Astrocyte (in vitro differentiated cells and primary cell): Measurements from ENCODE around the gene UBTD1. TPM values are rescaled to one million over a fixed set of nuclear protein-coding genes. Genes with fewer than 3 reads are reported as not detected.
"Not testable (repeated sequence)": the region's sequence is repeated elsewhere in the genome, so short reads cannot be mapped to it uniquely, and the experiment has no call there.

ENCODE experiments used
- DNase-seq: peaks from one replicate; pipeline ENCODE4 v3.0.0-alpha.2; 2010; ENCODE audit warnings: low read depth
- FAIRE-seq: peaks from 2 replicates; lab custom pipeline; 2011; peaks lifted over from hg19 to GRCh38; lab: Jason Lieb, UNC
- H2AFZ ChIP-seq: 2 replicates; pipeline ENCODE4 v1.6.0; 2012; ENCODE audit warnings: low read depth, low read length, inconsistent platforms
- H3K27ac ChIP-seq: 2 replicates; pipeline ENCODE4 v1.5.1; 2011; ENCODE audit warnings: low read depth, low read length, inconsistent platforms
- H3K27me3 ChIP-seq: 2 replicates; pipeline ENCODE4 v1.6.0; 2011; ENCODE audit warnings: low read length, inconsistent platforms; ENCODE audit not compliant: insufficient read depth
- H3K36me3 ChIP-seq: 2 replicates; pipeline ENCODE4 v1.5.1; 2011; ENCODE audit warnings: low read length, inconsistent platforms; ENCODE audit not compliant: insufficient read depth
- H3K4me1 ChIP-seq: 2 replicates; pipeline ENCODE4 v1.5.1; 2011; ENCODE audit warnings: low read length, inconsistent platforms; ENCODE audit not compliant: insufficient read depth
- H3K4me2 ChIP-seq: 2 replicates; pipeline ENCODE4 v1.6.0; 2012; ENCODE audit warnings: low read length, inconsistent platforms
- H3K4me3 ChIP-seq: 2 replicates; pipeline ENCODE4 v1.5.1; 2011; ENCODE audit warnings: low read depth, mild to moderate bottlenecking, low read length, inconsistent platforms; ENCODE audit not compliant: insufficient read depth
- H3K79me2 ChIP-seq: 2 replicates; pipeline ENCODE4 v1.6.0; 2012; ENCODE audit warnings: mild to moderate bottlenecking, low read length, inconsistent platforms; ENCODE audit not compliant: insufficient read depth
- H3K9ac ChIP-seq: 2 replicates; pipeline ENCODE4 v1.6.0; 2012; ENCODE audit warnings: mild to moderate bottlenecking, low read length, inconsistent platforms
- H3K9me3 ChIP-seq: 2 replicates; pipeline ENCODE4 v1.5.1; 2012; ENCODE audit warnings: low read depth, mild to moderate bottlenecking, low read length, inconsistent platforms; ENCODE audit not compliant: insufficient read depth
- H4K20me1 ChIP-seq: 2 replicates; pipeline ENCODE4 v1.6.0; 2012; ENCODE audit warnings: low read length, inconsistent platforms; ENCODE audit not compliant: insufficient read depth
- H3K27ac Mint-ChIP-seq: one replicate; pipeline ENCODE4 v1.8.0; 2021; ENCODE audit warnings: mild to moderate bottlenecking, mixed read lengths; ENCODE audit not compliant: unreplicated experiment
- H3K27me3 Mint-ChIP-seq: one replicate; pipeline ENCODE4 v1.8.0; 2021; ENCODE audit warnings: low read depth, mixed read lengths; ENCODE audit not compliant: unreplicated experiment
- H3K36me3 Mint-ChIP-seq: one replicate; pipeline ENCODE4 v1.8.0; 2021; ENCODE audit warnings: low read depth, mixed read lengths; ENCODE audit not compliant: unreplicated experiment
- H3K4me1 Mint-ChIP-seq: one replicate; pipeline ENCODE4 v1.8.0; 2021; ENCODE audit warnings: low read depth, mixed read lengths; ENCODE audit not compliant: unreplicated experiment
- H3K4me3 Mint-ChIP-seq: one replicate; pipeline ENCODE4 v1.8.0; 2021; ENCODE audit warnings: mild to moderate bottlenecking, moderate library complexity, mixed read lengths; ENCODE audit not compliant: unreplicated experiment
- H3K9me3 Mint-ChIP-seq: one replicate; pipeline ENCODE4 v1.8.0; 2021; ENCODE audit warnings: mild to moderate bottlenecking, mixed read lengths; ENCODE audit not compliant: unreplicated experiment
- EZH2 ChIP-seq: IDR thresholded peaks from 2 replicates; pipeline ENCODE4 v1.6.1; 2012; ENCODE audit warnings: mild to moderate bottlenecking, low read length, inconsistent platforms; ENCODE audit not compliant: insufficient read depth
- total RNA-seq: library from RNA; stranded (reverse); gene quantifications from 2 replicates; pipeline ENCODE4 v1.2.1, GENCODE V29; 2021
- TF ChIP-seq, protein P1 (sequence below): IDR thresholded peaks from 2 replicates; pipeline ENCODE4 v1.5.1; 2011; ENCODE audit warnings: low read depth, mild to moderate bottlenecking, inconsistent platforms, low read length, moderate library complexity; ENCODE audit not compliant: insufficient read depth

The UBTD1 gene
- total RNA-seq, 1 donor from 2014 or later = 73.1 TPM

DNA sequence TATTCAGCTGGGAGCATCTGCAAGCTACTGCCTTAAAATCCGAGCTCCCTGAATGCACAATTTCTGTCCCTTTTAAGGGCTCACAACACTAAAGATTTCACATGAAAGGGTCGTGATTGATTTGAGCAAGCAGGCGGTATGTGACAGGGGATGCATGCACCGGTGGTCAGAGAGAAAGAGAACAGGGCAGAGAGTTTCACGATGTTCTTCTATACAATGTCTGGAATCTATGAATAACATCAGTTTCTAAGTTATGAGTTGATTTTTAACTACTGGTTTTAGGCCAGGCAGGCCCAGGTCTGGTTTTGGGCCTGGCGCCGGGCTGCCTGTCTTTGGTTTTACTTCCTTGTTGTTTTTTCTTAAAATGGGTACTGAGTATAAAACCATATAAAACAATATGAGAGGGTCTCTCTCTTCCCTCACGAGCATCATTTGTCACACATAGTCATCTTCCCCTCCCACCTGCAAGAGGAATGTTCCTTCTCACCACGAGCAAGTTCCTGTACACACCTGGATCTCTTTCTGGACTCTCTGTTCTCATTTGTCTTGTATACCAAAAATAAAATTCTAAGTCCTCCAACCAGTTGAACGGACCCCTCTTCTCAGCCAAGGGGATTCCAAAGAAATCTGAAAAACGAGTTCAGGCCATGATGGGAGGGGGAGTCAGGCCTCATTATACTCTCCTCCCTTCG, 62.8 kb downstream of the UBTD1 start:
- H4K20me1 ChIP-seq = peaks cover 17% of the 10 kb centered on the region
- not testable (repeated sequence) for DNase-seq, FAIRE-seq, H3K36me3 Mint-ChIP-seq, H3K79me2 ChIP-seq, H3K27me3 Mint-ChIP-seq, H3K9ac ChIP-seq, H3K36me3 ChIP-seq, H3K4me3 ChIP-seq, H3K9me3 ChIP-seq, H3K4me3 Mint-ChIP-seq, H3K4me2 ChIP-seq, H3K4me1 ChIP-seq, H2AFZ ChIP-seq, H3K27ac ChIP-seq, H3K9me3 Mint-ChIP-seq, H3K27me3 ChIP-seq
- peak overlapping the region; percentile 66 for H3K27ac Mint-ChIP-seq
- H3K4me1 Mint-ChIP-seq = peaks cover 26% of the 10 kb centered on the region

DNA sequence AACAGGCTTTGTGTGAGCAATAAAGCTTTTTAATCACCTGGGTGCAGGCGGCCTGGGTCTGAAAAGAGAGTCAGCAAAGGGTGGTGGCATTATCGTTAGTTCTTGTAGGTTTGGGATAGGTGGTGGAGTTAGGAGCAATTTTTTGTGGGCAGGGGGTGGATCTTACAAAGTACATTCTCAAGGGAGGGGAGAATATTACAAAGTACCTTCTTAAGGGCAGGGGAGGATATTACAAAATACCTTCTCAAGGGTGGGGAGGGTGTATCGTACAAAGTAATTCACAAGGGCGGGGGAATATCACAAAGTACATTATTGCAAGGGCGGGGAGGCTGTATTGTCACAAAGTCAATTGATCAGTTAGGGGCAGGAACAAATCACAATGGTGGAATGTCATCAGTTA, 63.6 kb downstream of the UBTD1 start:
- not testable (repeated sequence) for H3K4me3 Mint-ChIP-seq, H3K9me3 Mint-ChIP-seq, H3K36me3 ChIP-seq, H3K9ac ChIP-seq, H3K79me2 ChIP-seq, H3K4me2 ChIP-seq, H3K4me3 ChIP-seq, FAIRE-seq, H3K27me3 ChIP-seq, H2AFZ ChIP-seq, H3K9me3 ChIP-seq, DNase-seq, H3K4me1 ChIP-seq, H3K36me3 Mint-ChIP-seq, H3K27me3 Mint-ChIP-seq, H3K27ac ChIP-seq
- peaks cover 20% of the 10 kb centered on the region for H4K20me1 ChIP-seq
- H3K4me1 Mint-ChIP-seq = peaks cover 29% of the 10 kb centered on the region
- H3K27ac Mint-ChIP-seq = peak overlapping the region; percentile 20

DNA sequence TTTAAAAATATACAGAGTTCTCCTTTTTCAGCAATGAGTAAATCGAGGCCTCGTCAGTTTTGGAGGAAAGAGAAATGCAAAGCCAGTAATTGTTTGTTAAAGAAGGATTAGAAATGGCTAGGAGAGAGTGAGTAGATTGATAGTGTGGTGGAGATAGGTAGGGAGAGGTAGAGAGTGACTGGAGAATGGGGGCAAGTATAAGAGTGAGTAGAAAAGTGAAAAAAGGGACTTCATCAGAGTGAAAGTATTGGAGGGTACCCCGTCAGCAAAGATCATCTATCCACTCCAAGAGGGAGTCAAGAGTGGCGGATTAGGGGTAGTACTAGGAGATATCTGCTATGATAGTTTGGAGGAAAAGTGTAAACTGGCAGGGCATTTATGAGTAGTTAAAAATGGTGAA, 64.6 kb downstream of the UBTD1 start:
- no peak for TF ChIP-seq EZH2
- TF ChIP-seq, protein P1, sequence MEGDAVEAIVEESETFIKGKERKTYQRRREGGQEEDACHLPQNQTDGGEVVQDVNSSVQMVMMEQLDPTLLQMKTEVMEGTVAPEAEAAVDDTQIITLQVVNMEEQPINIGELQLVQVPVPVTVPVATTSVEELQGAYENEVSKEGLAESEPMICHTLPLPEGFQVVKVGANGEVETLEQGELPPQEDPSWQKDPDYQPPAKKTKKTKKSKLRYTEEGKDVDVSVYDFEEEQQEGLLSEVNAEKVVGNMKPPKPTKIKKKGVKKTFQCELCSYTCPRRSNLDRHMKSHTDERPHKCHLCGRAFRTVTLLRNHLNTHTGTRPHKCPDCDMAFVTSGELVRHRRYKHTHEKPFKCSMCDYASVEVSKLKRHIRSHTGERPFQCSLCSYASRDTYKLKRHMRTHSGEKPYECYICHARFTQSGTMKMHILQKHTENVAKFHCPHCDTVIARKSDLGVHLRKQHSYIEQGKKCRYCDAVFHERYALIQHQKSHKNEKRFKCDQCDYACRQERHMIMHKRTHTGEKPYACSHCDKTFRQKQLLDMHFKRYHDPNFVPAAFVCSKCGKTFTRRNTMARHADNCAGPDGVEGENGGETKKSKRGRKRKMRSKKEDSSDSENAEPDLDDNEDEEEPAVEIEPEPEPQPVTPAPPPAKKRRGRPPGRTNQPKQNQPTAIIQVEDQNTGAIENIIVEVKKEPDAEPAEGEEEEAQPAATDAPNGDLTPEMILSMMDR = no peak
- Histone ChIP-seq H3K4me2 (no peak overlapping the region), H3K9me3 (no peaks in the 10 kb centered on the region), H4K20me1 (peaks cover 20% of the 10 kb centered on the region), H3K4me3 (no peak overlapping the region), H3K9ac (no peak overlapping the region), H3K27ac (no peak overlapping the region), H3K36me3 (no peaks in the 10 kb centered on the region), H3K4me1 (no peaks in the 10 kb centered on the region), H2AFZ (no peak overlapping the region), H3K27me3 (no peaks in the 10 kb centered on the region), H3K79me2 (peaks cover 5% of the 10 kb centered on the region)
- H3K36me3 Mint-ChIP-seq = peaks cover 3% of the 10 kb centered on the region
- FAIRE-seq (no peak), DNase-seq (no peak)
- H3K27ac Mint-ChIP-seq = no peak overlapping the region
- no peaks in the 10 kb centered on the region for H3K9me3 Mint-ChIP-seq
- peaks cover 29% of the 10 kb centered on the region for H3K4me1 Mint-ChIP-seq
- H3K27me3 Mint-ChIP-seq = no peaks in the 10 kb centered on the region
- no peak overlapping the region for H3K4me3 Mint-ChIP-seq
